COR-L47 (cell line): ENCODE data around the gene STXBP2.
A peak's percentile ranks its signal among the peaks of the same experiment; 100 is the strongest.

Experiments used
- DNase-seq: peaks from one replicate; lab custom pipeline; 2025; lab: John Stamatoyannopoulos, UW

STXBP2 gene

GRCh38 chr19:7650148-7650547 is 13.2 kb downstream of the STXBP2 start:
- no peak for DNase-seq

DNA sequence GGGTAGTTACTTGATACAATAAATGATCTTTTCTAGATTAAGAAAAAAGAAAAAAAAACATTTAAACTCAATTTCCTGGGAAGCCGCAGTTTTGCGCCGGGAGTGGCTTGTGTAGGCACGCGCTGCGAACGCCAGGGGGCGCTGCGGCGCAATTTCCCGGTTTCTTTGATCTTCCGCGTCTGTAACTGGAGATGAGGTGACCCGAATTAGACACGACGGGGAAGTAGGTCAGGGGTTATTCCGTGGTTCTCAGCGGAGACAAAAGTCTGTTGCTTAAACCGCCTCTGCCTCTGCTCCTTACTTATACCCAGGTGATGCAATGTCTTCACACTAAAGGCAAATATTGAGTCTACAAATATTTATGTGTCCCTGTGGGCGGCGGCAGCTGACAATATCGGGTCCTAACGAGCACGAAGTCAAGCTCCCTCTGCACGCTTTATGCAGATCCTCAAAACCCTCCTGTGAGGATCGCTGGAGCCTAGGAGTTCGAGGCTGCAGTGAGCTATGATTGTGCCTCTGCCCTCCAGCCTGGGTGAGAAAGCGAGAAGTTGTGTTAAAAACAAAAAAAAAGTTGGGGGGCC is 15.2 kb downstream of the STXBP2 start:
- DNase-seq: peak; percentile 55

- no peak for DNase-seq
Measured at GRCh38 chr19:7654401-7654800, 17.5 kb downstream of the STXBP2 start.

DNA sequence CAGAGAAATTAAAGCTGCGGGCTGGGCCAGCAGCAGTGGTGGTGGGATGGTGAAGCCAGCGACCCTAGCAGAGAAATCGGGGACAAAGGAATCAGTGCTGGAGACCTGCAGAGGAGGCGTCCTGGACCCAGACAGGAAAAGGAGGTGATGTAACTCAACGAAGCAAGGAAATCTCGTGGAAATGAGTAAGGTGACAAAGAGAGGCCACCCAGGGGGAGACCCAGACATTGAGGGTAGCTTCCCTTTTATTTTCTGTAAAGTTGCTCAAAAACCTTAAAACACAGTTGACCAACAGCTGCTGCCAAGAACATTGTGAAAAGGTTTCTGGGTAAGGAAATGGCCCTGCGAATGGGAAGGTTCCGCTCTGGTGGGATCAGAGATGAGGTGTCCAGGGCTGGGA is 18.7 kb downstream of the STXBP2 start:
- no peak for DNase-seq

DNA sequence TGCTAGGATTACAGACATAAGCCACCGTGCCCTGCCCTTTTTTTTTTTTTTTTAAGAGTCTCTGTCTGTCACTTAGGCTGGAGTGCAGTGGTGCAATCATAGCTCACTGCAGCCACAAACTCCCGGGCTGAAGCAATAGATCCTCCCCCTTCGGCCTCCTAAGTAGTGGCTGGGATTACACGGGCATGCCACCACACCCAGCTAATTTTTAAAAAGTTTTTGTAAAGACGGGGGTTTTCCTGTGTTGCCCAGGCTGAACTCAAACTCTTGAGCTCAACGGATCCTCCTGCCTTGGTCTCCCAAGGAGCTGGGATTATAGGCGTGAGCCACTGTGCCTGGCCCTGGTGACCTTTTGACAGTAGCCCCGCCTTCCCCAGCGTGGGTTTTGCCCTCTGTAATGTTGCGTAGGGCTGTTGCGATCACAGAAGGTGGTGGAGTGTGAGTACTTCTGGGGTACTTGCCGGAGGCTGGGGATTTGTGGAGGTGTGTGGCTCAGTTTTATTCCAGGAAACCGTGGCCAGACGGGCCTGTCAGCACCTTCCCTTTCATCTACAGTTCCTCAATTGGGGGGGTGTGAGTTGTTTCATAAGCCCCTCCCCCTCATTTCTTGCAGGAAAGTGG is 20.3 kb downstream of the STXBP2 start:
- DNase-seq: no peak

- no peak for DNase-seq
Measured at GRCh38 chr19:7658219-7658686, 21.3 kb downstream of the STXBP2 start.

- no peak for DNase-seq
Measured at GRCh38 chr19:7661744-7662538, 25.0 kb downstream of the STXBP2 start.

- DNase-seq: no peak
Measured at GRCh38 chr19:7662657-7663056, 25.7 kb downstream of the STXBP2 start.

GRCh38 chr19:7663706-7664105 is 26.8 kb downstream of the STXBP2 start:
- no peak for DNase-seq

- no peak for DNase-seq
Measured at GRCh38 chr19:7665076-7665475, 28.2 kb downstream of the STXBP2 start.

GRCh38 chr19:7668842-7669241 is 31.9 kb downstream of the STXBP2 start, which contains the start of gene RETN:
Gene RETN, plus strand, starts transcription at chr19:7669049. Its CDS starts 278 bp downstream, at chr19:7669327.
- DNase-seq: no peak

DNA sequence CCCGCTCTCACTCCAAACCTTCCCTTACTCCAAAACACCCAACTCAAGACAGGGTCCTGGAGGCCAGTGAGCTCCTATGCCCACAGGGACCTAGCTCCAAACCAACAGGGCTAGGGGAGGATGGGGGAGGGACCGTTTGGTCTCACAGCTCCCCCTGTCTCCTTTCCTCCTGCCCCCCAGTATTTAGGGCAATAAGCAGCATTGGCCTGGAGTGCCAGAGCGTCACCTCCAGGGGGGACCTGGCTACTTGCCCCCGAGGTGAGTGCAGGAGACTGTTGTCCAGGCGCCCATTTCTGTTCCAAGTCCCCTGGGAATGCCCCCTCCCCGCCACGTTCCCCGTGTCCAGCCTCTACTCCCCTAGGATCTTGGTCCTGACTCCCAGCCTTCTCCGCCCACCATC is 32.7 kb downstream of the STXBP2 start:
- no peak for DNase-seq

- peak; percentile 4 for DNase-seq
Measured at GRCh38 chr19:7670150-7670783, 33.4 kb downstream of the STXBP2 start.

DNA sequence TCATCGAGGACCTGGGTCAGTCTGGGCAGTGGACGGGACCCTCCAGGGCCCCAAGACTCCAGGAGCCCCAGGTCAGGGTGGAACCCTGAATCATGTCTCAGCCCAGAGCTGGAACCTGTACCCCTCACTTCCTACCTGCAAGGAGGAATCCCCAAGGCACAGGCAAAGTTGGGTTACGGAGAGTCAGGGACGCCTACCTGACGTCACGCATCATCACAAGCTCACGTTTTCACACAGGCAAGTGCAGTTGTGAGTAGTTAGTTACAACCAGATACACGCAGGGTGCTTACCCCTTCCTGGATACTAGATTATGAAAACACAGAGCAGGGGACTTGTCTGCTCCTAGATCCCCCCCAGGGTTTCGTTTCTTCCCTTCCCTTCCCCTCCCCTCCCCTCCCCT is 33.9 kb downstream of the STXBP2 start:
- no peak for DNase-seq

GRCh38 chr19:7672522-7672921 is 35.6 kb downstream of the STXBP2 start:
- DNase-seq: no peak

GRCh38 chr19:7674010-7675005 is 37.4 kb downstream of the STXBP2 start:
- DNase-seq: peak; percentile 10

DNA sequence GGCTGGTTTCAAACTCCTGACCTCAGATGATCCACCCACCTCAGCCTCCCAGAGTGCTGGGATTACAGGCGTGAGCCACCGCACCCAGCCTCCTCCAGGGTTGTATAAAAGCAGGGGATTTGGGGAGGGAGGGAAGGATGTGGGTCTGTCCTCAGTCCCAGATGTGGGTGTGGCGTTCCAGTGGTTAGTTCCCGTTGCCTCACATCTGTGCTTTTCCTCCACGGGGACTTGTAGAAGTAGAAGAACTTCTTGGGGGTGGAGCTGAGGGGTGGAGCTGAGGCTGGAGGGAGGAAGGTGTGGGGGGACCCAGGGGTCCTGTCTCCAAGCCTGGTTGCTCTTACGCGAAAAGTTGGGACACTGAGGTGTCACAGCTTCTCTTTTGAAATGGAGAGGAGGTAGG is 39.5 kb downstream of the STXBP2 start:
- DNase-seq: no peak

GRCh38 chr19:7676854-7677253 is 39.9 kb downstream of the STXBP2 start, which contains the start of gene MCEMP1:
Gene MCEMP1, plus strand, starts transcription at chr19:7677090. Its CDS starts 31 bp downstream, at chr19:7677121.
- DNase-seq: no peak

DNA sequence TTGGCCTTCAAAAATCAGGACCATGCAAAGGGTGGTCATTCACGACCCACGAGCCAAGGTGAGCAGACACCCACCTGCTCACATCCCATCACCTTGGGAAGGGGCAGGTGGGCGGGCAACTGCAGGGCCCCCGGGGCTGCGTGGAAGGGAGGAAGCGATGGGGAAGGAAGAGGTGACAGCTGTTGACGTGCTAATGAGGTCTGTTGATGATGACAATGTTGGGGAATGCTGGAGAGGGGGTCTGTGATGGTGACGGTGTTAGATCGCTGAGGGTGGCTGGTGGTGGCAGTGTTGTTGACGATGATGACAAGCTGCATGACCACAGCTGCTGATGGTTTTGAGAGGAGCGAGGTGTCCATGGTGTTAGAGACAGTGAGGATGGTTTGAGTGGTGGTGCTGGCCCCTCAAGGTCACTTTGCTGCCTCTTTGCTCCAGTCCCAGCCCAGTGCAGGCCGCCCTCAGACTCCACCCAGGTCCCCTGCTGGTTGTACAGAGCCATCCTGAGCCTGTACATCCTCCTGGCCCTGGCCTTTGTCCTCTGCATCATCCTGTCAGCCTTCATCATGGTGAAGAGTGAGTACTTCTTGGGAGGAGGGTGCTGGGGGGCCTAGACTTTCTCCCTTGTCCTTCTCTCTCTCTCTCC is 40.9 kb downstream of the STXBP2 start:
- DNase-seq: no peak

DNA sequence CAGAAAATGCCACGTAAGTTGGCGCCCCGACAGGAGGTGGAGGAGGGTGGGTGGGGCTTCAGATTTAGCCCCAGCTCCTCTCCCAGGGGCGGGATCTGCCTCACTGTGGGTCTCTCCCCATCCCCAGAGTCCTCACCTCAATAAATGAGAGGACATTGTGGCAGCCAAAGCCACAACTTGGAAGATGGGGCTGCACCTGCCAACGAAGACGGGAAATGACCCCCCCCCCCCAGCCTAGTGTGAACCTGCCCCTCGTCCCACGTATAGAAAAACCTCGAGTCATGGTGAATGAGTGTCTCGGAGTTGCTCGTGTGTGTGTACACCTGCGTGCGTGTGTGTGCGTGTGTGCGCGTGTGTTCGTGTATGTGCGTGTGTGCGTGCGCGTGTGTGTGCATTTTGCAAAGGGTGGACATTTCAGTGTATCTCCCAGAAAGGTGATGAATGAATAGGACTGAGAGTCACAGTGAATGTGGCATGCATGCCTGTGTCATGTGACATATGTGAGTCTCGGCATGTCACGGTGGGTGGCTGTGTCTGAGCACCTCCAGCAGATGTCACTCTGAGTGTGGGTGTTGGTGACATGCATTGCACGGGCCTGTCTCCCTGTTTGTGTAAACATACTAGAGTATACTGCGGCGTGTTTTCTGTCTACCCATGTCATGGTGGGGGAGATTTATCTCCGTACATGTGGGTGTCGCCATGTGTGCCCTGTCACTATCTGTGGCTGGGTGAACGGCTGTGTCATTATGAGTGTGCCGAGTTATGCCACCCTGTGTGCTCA is 42.3 kb downstream of the STXBP2 start:
- DNase-seq: peak; percentile 59
